ENCODE data around the gene VTI1A. TPM values are rescaled to one million over a fixed set of nuclear protein-coding genes. Genes with fewer than 3 reads are reported as not detected.

The VTI1A gene
- total and polyA plus RNA-seq, 3 donors from 2014 or later: 25.5 to 85.9 (median 63.4) TPM

DNA sequence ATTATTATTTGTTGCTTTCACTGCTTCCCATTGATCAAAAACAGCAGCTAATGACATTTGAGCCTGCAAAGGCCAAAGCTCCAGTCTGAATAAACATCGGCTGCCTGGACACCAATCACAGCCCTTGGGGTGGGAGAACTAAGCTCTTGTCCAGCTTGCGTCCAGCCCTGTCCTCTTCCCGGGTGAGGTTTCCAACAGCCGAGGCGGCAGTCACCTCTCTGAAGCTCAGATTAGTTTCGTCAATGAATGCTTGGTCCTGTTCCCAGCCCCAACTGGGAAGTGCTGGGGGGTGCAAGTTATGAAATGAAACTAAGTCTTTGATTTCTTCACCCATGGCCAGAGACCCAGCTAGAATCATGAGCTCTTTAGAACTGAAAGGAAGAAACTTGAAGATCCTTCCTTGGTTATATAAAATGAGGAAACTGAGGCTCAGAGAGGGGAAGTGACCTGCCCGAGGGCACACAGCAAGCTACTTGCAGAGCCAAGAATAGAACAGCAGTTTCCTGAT is 389.0 kb downstream of the VTI1A start:
- WGBS, 2 donors: 69 to 73% methylated on average over 7 of the region's 7 CpGs
- Histone ChIP-seq H3K27me3 (no peaks in the 10 kb centered on the region), H3K27ac (no peak overlapping the region), H3K4me1 (no peaks in the 10 kb centered on the region), H3K9me3 (no peaks in the 10 kb centered on the region), H3K4me3 (no peak overlapping the region), H3K36me3 (ENCODE audit: low read depth, missing control alignments) (no peaks in the 10 kb centered on the region)
- DNase-seq: no peak
- intact Hi-C loops (cut with DNase I; ENCODE audit: low total_unique reads): no loop called here
- TF ChIP-seq CTCF (IDR thresholded peaks at IDR 0.05) (no peak), POLR2A (IDR thresholded peaks at IDR 0.05) (no peak)

- TF ChIP-seq POLR2A (IDR thresholded peaks at IDR 0.05) (no peak), CTCF (IDR thresholded peaks at IDR 0.05) (no peak)
- no peak overlapping the region for H3K4me3 ChIP-seq
- no peak overlapping the region for H3K27ac ChIP-seq
- WGBS, 2 donors: 79 to 93% methylated on average over 13 to 15 of the region's 15 CpGs
- DNase-seq: no peak
- intact Hi-C loops (cut with DNase I; ENCODE audit: low total_unique reads): no loop called here
- H3K9me3 ChIP-seq: no peaks in the 10 kb centered on the region
- no peaks in the 10 kb centered on the region for H3K36me3 ChIP-seq (ENCODE audit: low read depth, missing control alignments)
- no peaks in the 10 kb centered on the region for H3K4me1 ChIP-seq
- H3K27me3 ChIP-seq: no peaks in the 10 kb centered on the region
Measured at GRCh38 chr10:112838784-112839481, 391.9 kb downstream of the VTI1A start.

DNA sequence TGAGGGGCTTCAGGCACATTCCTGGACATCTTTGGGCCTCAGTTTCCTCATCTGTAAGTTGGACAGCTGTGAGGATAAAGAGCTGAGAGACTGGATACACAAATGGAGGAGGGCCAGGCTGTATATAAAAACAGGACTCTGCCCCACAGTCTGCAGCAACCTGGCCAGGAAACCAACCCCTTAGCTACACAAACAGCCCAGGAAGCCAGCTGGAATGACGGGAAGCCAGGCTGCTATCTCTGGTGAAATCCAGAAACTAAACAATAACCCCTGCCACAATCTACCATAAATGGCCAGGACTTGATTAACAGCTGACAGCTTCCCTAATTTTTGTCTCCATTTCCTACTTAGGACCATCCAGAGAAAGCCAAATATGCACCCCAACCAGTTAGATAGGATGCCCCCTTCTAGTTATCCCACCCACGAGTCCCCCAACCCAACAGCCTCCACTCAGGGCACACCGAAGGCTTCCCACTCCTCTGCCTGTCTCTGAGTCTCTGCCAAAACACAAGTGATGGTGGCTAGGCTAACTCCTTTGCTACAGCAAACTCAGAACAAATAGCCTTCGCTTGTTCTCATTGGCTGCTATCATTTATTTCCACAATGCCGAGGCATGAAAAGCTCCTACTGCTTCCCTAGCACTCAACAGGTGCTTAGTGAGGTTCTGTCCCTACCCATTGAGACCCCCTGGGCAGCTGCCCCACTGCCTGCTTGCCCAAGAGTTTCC is 393.1 kb downstream of the VTI1A start:
- TF ChIP-seq CTCF (IDR thresholded peaks at IDR 0.05): no peak
- TF ChIP-seq POLR2A (IDR thresholded peaks at IDR 0.05): no peak
- no peak overlapping the region for H3K27ac ChIP-seq

GRCh38 chr10:112841549-112841948 is 394.5 kb downstream of the VTI1A start:
- H3K9me3 ChIP-seq: no peaks in the 10 kb centered on the region
- 78 to 94% methylated on average over 7 of the region's 7 CpGs for WGBS, 2 donors
- intact Hi-C loops (cut with DNase I; ENCODE audit: low total_unique reads): no loop called here

More for the DNA sequence above, 393.1 kb downstream of the VTI1A start:
- intact Hi-C loops (cut with DNase I; ENCODE audit: low total_unique reads): no loop called here
- 86 to 98% methylated on average over 5 of the region's 5 CpGs for WGBS, 2 donors
- H3K4me3 ChIP-seq: no peak overlapping the region
- DNase-seq: no peak
- no peaks in the 10 kb centered on the region for H3K9me3 ChIP-seq
- H3K36me3 ChIP-seq (ENCODE audit: low read depth, missing control alignments): no peaks in the 10 kb centered on the region
- H3K4me1 ChIP-seq: no peaks in the 10 kb centered on the region
- H3K27me3 ChIP-seq: no peaks in the 10 kb centered on the region

More at GRCh38 chr10:112841549-112841948, 394.5 kb downstream of the VTI1A start:
- Histone ChIP-seq H3K4me1 (no peaks in the 10 kb centered on the region), H3K4me3 (no peak overlapping the region), H3K27ac (no peak overlapping the region), H3K27me3 (no peaks in the 10 kb centered on the region), H3K36me3 (ENCODE audit: low read depth, missing control alignments) (no peaks in the 10 kb centered on the region)
- TF ChIP-seq POLR2A (IDR thresholded peaks at IDR 0.05): no peak
- TF ChIP-seq CTCF (IDR thresholded peaks at IDR 0.05): no peak
- no peak for DNase-seq
